HFFc6 (cell line): ENCODE results near the gene ARHGAP10. TPM values are rescaled to one million over a fixed set of nuclear protein-coding genes. Genes with fewer than 3 reads are reported as not detected.
A peak's percentile ranks its signal among the peaks of the same experiment; 100 is the strongest.

Experiments
- DNase-seq: peaks from one replicate; pipeline ENCODE4 v3.0.0-alpha.2; 2018
- H3K27ac Mint-ChIP-seq: 2 replicates; pipeline ENCODE4 v1.8.0; 2020; ENCODE audit warnings: mild to moderate bottlenecking, mixed read lengths
- H3K27me3 Mint-ChIP-seq: 2 replicates; pipeline ENCODE4 v1.8.0; 2021; ENCODE audit warnings: mild to moderate bottlenecking, moderate library complexity, mixed read lengths; ENCODE audit not compliant: insufficient read depth
- H3K36me3 Mint-ChIP-seq: 2 replicates; pipeline ENCODE4 v1.8.0; 2021; ENCODE audit warnings: low read depth, mixed read lengths
- H3K4me1 Mint-ChIP-seq: 2 replicates; pipeline ENCODE4 v1.8.0; 2020; ENCODE audit warnings: low read depth, mixed read lengths
- H3K4me3 Mint-ChIP-seq: 2 replicates; pipeline ENCODE4 v1.8.0; 2020; ENCODE audit warnings: mild to moderate bottlenecking, moderate library complexity, mixed read lengths
- H3K9me3 Mint-ChIP-seq: 2 replicates; pipeline ENCODE4 v1.8.0; 2020; ENCODE audit warnings: mild to moderate bottlenecking, mixed read lengths
- total RNA-seq, 6 experiments: library from RNA; stranded (reverse); fragmentation: NEBNext Ultra II Directional; extraction: Animal tissue kit (Norgen Biotek cat#: 25700); gene quantifications; 2 replicates in 1 of 6; 3 replicates in 5 of 6; pipeline ENCODE4 v1.2.3, GENCODE V29; 2021
- TF ChIP-seq, protein P1 (sequence below): fragments of 200-600 bp; sonication (generic); IDR thresholded peaks from 2 replicates; pipeline ENCODE4 v1.5.0; 2021; ENCODE audit warnings: antibody characterized with exemption, mild to moderate bottlenecking

Gene ARHGAP10
- total RNA-seq, 6 experiments from 2014 or later: 31.1 to 37.1 (median 32.3) TPM

DNA sequence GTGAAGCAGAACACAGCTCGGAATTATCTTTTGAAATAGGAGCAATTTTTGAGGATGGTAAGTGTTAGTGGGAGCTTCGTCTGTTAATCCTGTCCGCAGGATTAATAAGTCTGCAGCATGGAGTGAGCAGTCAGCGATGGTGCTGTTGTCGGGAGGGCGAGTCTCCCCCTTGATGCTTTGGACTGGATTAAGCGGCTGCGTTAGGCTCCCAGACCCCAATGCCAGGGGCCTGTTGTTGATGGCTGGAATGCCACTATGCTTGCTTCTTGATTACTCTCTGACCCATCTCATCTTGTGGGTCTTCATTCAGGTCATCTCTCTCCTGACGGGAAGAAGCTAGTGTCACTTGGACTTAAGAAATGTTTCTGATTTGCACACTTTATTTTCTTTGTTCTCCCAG lies 332.6 kb downstream of the ARHGAP10 start:
- H3K4me1 Mint-ChIP-seq: peaks cover 20% of the 10 kb centered on the region
- peaks cover 17% of the 10 kb centered on the region for H3K36me3 Mint-ChIP-seq
- TF ChIP-seq, protein P1, sequence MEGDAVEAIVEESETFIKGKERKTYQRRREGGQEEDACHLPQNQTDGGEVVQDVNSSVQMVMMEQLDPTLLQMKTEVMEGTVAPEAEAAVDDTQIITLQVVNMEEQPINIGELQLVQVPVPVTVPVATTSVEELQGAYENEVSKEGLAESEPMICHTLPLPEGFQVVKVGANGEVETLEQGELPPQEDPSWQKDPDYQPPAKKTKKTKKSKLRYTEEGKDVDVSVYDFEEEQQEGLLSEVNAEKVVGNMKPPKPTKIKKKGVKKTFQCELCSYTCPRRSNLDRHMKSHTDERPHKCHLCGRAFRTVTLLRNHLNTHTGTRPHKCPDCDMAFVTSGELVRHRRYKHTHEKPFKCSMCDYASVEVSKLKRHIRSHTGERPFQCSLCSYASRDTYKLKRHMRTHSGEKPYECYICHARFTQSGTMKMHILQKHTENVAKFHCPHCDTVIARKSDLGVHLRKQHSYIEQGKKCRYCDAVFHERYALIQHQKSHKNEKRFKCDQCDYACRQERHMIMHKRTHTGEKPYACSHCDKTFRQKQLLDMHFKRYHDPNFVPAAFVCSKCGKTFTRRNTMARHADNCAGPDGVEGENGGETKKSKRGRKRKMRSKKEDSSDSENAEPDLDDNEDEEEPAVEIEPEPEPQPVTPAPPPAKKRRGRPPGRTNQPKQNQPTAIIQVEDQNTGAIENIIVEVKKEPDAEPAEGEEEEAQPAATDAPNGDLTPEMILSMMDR: no peak
- no peaks in the 10 kb centered on the region for H3K9me3 Mint-ChIP-seq
- no peak for DNase-seq
- no peak overlapping the region for H3K4me3 Mint-ChIP-seq
- peaks cover 2% of the 10 kb centered on the region; the same call in 1 of the 2 replicates for H3K27me3 Mint-ChIP-seq
- peak overlapping the region; percentile 49; the same call in 1 of the 2 replicates for H3K27ac Mint-ChIP-seq

DNA sequence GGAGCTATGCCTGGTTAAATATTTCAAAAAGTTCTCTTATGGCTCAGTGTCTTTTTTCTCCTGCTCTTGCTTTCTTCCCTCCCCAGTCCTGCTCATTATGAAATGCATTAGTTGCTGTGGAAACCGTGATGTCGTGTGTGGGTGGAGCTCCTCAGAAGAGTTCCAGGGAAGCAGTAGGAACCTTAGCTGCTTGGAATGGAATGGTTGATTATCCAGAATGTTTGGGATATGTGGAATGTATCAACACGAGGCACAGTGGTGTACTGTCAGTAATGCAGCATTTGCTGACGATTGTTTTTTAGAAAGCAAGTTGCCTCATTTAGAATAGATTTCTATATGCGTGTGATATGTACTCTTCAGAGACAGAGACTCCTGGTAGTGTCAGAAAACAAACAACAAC lies 333.2 kb downstream of the ARHGAP10 start:
- peaks cover 20% of the 10 kb centered on the region for H3K4me1 Mint-ChIP-seq
- peak overlapping the region; percentile 76 for H3K27ac Mint-ChIP-seq
- TF ChIP-seq, protein P1: no peak
- H3K4me3 Mint-ChIP-seq: no peak overlapping the region
- peak; percentile 60 for DNase-seq
- peaks cover 2% of the 10 kb centered on the region; the same call in 1 of the 2 replicates for H3K27me3 Mint-ChIP-seq
- peaks cover 17% of the 10 kb centered on the region for H3K36me3 Mint-ChIP-seq
- no peaks in the 10 kb centered on the region for H3K9me3 Mint-ChIP-seq

GRCh38 chr4:148067301-148067916 lies 335.5 kb downstream of the ARHGAP10 start:
- peaks cover 2% of the 10 kb centered on the region; the same call in 1 of the 2 replicates for H3K27me3 Mint-ChIP-seq
- H3K4me3 Mint-ChIP-seq: no peak overlapping the region
- TF ChIP-seq, protein P1: no peak
- H3K36me3 Mint-ChIP-seq: peaks cover 17% of the 10 kb centered on the region
- DNase-seq: peak; percentile 1
- H3K27ac Mint-ChIP-seq: no peak overlapping the region
- peaks cover 20% of the 10 kb centered on the region for H3K4me1 Mint-ChIP-seq
- H3K9me3 Mint-ChIP-seq: no peaks in the 10 kb centered on the region

- H3K27ac Mint-ChIP-seq: no peak overlapping the region
- H3K4me1 Mint-ChIP-seq: peaks cover 20% of the 10 kb centered on the region
- peaks cover 2% of the 10 kb centered on the region for H3K27me3 Mint-ChIP-seq
- no peak for DNase-seq
- H3K36me3 Mint-ChIP-seq: peaks cover 25% of the 10 kb centered on the region
- H3K4me3 Mint-ChIP-seq: no peak overlapping the region
- TF ChIP-seq, protein P1: no peak
- H3K9me3 Mint-ChIP-seq: no peaks in the 10 kb centered on the region
Observed at GRCh38 chr4:148068065-148068911, 336.4 kb downstream of the ARHGAP10 start.

DNA sequence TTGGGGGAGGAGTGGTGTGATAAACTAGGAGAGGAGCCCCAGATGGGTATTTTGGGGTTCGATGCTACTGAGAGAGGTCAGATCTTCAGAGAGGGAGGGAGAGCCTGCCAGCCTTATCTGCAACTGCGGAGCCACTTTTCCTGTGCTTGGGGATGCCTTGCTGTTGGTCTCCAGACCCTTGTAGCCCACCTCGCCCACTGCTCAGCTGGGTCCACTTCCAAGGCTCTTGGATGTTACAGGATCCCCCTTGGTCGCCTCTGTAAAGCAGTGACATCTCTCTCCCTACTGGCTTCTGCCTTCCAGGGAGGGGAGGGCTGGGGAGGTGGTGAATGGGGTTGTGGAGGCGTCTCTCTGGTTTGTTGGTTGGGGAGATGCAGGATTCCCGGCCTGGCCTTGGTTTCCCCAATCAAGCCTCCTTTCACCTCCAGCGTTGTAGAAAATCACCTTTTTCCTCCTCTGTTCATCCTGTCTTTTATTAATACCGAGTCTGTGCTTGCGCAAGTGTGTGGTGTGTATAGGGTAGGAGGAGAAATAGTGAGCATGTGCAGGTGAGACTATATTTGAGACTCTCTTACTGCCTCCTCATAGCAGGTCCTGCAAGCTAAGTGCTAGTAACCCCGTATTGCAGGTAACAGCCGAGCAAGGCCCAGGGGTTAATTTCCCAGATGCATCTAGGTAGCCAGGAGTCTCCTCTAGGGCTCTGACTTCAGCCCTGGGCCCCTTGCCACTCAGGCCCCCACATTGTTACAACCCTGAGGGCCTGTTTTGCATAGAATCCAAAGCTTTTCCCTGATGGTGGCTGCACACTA lies 337.4 kb downstream of the ARHGAP10 start:
- H3K9me3 Mint-ChIP-seq: peaks cover 4% of the 10 kb centered on the region; the same call in 1 of the 2 replicates

More for the DNA sequence above, 337.4 kb downstream of the ARHGAP10 start:
- TF ChIP-seq, protein P1: no peak
- H3K27me3 Mint-ChIP-seq: peaks cover 3% of the 10 kb centered on the region
- no peak overlapping the region for H3K27ac Mint-ChIP-seq
- H3K36me3 Mint-ChIP-seq: peaks cover 29% of the 10 kb centered on the region
- peaks cover 16% of the 10 kb centered on the region for H3K4me1 Mint-ChIP-seq
- no peak overlapping the region for H3K4me3 Mint-ChIP-seq
- DNase-seq: no peak
